Measurements from ENCODE around the gene NCOA7. TPM values are rescaled to one million over a fixed set of nuclear protein-coding genes. Genes with fewer than 3 reads are reported as not detected.

NCOA7 gene
- total RNA-seq, 1 donor: 41.7 TPM

GRCh38 chr6:125979101-125979500 is 188.3 kb downstream of the NCOA7 start:
- no peak for TF ChIP-seq CTCF (IDR thresholded peaks at IDR 0.05; ENCODE audit: insufficient read depth, low read length)
- no peak overlapping the region for H3K4me3 ChIP-seq (ENCODE audit: low read depth, low read length)

More at GRCh38 chr6:125979101-125979500, 188.3 kb downstream of the NCOA7 start:
- no peak for DNase-seq (ENCODE audit: low read depth)

Small RNA genes within 50 kb of the gene (small RNA-seq; reads per million reads assigned to genes)
- gene RNA5SP216: not detected

Other genes starting within 250 kb of the NCOA7 start
- gene HEY2, start 41.3 kb upstream of the NCOA7 start, total RNA-seq (ENCODE audit: low replicate concordance): 0.09 and 0.25 TPM in 2 replicates
- gene HINT3, start 165.8 kb downstream of the NCOA7 start, total RNA-seq (ENCODE audit: low replicate concordance): 23.5 and 30.6 TPM in 2 replicates
- 30.5 and 54.0 TPM in 2 replicates for gene TRMT11, start 195.6 kb downstream of the NCOA7 start, total RNA-seq (ENCODE audit: low replicate concordance)

Data from fibroblast of the aortic adventitia (primary cell).